Measurements from ENCODE around the gene ARF5.

DNA sequence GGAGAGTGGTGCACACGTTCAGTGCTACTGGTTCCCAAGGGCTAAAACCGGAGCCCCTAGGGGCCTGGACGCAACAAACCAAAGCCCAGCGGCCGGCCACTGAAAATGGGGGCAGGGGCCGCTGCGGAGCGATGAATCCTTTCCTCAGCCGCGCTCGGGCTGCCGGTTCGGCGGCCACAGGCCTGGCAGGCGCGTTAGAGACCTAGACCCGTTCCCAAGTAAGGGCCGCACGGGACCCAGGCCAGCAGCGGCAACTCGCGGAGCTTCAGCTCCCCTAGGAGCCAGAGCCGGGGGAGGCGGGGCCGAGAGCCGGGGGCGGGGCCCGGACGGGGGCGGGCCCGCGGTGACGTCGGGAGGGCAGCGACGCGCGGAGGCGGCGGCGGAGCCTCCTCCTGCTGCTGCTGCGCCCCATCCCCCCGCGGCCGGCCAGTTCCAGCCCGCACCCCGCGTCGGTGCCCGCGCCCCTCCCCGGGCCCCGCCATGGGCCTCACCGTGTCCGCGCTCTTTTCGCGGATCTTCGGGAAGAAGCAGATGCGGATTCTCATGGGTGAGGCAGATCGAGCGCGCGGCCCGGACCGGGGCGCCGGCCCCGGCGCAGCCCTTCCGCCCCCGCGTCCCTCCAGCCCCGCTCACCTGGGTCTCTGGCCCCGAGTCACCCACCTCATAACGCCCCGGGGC, at the start of gene ARF5:
- TF ChIP-seq, protein P1, sequence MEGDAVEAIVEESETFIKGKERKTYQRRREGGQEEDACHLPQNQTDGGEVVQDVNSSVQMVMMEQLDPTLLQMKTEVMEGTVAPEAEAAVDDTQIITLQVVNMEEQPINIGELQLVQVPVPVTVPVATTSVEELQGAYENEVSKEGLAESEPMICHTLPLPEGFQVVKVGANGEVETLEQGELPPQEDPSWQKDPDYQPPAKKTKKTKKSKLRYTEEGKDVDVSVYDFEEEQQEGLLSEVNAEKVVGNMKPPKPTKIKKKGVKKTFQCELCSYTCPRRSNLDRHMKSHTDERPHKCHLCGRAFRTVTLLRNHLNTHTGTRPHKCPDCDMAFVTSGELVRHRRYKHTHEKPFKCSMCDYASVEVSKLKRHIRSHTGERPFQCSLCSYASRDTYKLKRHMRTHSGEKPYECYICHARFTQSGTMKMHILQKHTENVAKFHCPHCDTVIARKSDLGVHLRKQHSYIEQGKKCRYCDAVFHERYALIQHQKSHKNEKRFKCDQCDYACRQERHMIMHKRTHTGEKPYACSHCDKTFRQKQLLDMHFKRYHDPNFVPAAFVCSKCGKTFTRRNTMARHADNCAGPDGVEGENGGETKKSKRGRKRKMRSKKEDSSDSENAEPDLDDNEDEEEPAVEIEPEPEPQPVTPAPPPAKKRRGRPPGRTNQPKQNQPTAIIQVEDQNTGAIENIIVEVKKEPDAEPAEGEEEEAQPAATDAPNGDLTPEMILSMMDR (IDR thresholded peaks at IDR 0.05): no peak
- TF ChIP-seq POLR2A (IDR thresholded peaks at IDR 0.05) (peak; percentile 64), POLR2AphosphoS5 (IDR thresholded peaks at IDR 0.05) (peak; percentile 60)
